Inferior parietal cortex (tissue), 1 donor: ENCODE measurements around the gene TAB2.
"Not testable (repeated sequence)": the region's sequence is repeated elsewhere in the genome, so short reads cannot be mapped to it uniquely, and the experiment has no call there.

Source experiments
- DNase-seq: peaks from one replicate; pipeline ENCODE4 v3.0.0-alpha.2; 2016; ENCODE audit errors: extremely low spot score

TAB2 gene

DNA sequence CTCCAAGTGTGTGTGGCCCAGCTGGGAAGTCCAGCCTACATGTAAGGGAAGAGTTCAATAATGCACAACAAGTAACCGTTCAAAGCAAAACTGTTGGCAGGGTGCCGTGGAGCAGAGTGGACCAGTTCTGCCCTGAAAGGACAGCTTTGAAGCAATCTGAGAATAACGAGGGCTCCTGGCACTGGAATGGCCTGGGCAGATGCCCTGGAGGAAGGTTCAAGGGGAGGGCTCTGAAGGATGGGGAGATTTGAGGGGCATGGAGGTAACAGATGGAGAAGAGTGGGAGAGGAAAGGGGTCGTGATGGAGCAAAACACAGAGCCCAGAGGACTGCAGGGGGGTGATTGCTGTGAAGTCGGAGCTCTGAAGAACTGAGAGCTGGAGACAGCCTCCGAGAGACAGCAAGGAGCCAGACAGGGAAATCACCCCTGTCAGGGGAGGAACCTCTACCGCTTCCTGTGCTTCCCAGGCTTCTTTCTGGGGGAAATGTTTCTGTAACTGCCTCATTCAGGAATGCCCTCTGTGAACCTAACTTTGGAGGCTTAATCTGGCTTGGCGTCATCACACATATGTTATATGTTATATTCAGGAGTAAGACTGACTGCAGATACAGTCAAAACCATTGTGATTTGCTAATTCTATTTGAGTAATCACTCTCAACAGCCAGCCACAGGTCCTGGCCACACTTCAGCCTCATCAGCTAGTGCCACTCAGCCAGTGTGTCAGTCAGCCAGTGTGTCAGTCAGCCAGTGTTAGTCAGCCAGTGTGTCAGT, 126.1 kb downstream of the TAB2 start:
- DNase-seq = no peak

- DNase-seq = not testable (repeated sequence)
Observed at GRCh38 chr6:149444360-149445094, 127.0 kb downstream of the TAB2 start.

DNA sequence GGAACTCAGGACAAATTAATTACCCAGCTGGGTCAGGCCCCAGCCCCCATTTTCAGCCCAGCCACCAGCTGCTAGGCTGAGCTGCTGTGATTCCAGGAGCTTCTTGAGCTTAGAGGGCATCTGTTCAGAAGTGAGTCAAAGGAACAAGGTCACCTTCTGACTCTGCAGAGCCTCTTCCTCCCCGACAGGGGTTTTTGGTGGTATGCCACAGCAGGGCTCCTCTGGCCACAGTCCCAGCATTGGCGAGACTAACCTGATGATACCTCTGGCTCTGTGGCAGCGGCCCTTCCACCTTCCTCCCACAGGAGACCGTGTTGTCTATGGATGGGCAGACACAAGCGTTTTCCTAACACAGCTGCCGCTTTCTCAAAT, 127.6 kb downstream of the TAB2 start:
- no peak for DNase-seq

GRCh38 chr6:149445573-149445972, 128.1 kb downstream of the TAB2 start:
- no peak for DNase-seq

GRCh38 chr6:149446791-149447376, 129.4 kb downstream of the TAB2 start:
- no peak for DNase-seq

DNA sequence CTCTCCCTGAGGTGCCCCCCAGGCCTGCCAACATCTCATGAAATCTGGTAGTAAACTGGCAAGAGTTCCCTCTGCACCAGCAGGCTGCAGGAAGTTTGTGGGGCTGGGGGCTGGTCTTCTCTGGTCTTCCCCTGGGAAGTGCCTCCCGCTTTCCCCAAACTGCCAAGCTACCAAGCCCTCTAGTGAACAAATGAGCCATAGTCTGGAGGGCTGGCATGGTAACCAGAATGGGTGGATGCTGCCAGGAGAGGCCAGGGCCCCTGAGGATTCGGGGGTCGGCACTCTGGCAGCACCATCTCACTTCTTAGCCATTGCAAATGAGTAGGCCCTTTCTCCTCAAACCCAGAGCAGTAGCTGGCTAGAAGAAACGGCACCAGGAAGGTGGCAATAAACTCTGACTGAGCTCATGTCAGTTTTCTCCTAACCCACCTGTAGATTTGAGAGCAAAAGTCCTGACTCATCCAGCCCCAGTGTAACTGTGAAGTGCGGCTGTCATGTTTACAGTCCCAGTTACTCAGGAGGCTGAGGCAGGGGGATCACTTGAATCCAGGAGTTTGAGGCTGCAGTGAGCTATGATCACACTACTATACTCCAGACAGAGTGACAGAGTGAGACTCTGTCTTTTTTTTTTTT, 131.4 kb downstream of the TAB2 start:
- DNase-seq = no peak

DNA sequence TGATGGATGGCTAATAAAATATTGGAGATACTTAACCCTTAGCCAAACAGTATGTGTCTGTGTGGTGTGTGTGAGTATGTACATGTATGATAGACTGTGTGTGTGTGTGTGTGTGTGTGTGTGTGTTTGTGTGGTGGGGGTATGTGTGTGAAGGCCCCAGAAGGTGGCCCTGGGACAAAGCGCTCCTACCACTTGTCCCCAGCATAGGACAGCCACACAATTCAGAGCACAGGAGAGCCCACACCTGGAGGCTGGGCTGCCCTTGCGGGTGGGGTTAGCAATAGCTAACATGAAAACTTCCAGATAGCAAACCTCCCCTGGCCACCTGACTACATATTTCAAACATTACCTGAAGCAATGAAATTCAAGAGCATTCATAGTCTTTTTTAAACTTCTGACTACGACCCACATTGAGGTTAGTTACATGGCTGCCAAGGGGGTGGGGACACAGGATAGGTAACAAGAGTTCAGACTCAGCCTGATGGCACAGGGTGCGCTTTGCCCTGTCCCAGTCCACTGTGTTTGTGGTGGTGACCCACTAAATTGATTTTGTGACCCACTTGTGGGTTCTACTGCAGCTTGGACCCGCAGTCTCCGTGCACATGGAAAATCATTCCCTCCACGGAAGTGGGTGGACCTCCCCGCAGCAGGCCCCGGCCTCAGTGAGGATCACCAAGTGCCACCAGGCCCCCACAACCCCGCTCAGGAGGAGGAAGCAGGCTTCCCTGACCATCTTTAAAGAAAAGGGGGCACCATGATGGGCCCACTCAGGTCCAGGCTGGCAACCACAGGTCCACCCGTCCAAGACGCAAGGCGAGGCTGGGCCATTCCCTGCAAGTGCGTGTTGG, 132.5 kb downstream of the TAB2 start:
- DNase-seq = no peak

- DNase-seq = no peak
Observed at GRCh38 chr6:149450679-149451375, 133.3 kb downstream of the TAB2 start.

GRCh38 chr6:149451376-149452036, 134.0 kb downstream of the TAB2 start:
- DNase-seq = no peak

DNA sequence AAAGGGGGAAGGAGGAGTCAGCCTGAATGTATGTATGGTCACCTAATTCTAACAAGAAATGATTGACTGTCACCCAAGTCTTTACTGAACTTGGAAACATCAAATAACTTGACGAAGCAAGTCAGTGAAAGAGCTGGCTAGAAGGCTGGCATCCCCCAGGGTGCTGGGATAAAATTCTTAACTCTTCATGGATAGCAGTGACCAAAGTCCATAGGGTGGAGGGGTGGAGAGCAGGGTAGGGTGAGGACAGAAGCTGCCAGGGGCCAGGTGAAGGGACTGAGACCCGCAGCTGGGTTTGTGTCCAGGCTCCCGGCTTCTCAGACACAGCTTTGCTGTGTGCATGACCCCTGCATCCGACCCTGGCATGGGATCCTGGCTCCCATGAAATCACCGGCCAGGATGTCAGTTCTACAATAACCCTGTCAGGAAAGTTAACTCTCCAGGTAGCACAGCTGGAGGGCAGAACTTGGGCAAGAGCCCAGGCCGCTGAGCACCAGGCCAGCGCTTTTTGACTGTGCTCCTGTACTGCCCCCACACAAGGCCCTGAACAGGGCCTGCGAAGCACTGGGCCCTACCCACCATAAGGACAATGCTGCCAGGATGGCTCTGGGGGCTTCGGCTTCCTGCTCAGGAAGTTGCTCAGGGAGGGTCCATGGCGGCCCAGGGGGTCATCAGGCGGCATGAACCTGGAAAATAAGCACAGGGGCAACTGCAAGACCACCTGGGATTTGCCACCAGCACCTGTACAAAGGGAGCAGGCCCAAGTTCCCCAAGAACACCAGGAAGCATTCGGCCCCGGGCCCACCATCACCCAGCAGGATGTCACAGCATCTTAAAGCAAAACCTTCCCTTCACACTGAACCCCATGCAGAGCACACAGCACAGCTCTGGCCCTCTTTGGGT, 134.8 kb downstream of the TAB2 start:
- no peak for DNase-seq

- no peak for DNase-seq
Observed at GRCh38 chr6:149453597-149454345, 136.3 kb downstream of the TAB2 start.

GRCh38 chr6:149454346-149454848, 136.9 kb downstream of the TAB2 start:
- DNase-seq = peak; percentile 73

GRCh38 chr6:149455031-149455732, 137.7 kb downstream of the TAB2 start:
- no peak for DNase-seq

DNA sequence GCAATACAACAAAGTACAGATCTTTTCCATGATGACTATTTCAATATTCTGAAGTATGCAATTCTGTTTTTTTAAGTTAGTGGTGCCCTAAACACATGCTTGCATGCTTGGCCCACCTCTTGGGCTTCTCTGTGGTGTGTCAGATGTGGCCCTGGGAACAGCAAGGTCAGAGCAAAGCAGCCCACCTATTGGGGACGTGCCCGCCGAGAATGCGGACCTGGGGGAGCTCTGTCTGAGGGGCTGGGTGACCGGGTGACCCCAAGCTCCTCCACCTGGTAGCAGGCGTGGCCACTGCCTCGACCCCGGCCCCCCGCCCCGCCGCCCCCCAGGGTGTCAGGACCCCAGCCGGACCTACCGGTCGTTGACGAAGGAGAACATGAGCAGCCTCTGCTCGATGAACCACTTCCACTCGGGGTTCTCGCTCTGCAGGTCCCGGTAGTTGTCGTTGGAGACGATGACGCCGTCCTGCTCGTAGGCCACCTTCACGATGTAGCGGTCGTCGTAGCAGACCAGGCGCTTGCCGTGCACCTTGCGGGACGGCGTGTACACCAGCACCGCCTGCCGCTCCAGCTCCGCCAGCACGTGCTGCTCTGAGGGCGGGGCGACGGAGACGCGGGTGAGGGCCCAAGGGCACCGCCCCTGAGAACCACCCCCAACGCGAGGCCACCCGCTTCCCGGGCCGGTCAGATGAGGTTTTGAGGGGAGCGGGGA, 139.0 kb downstream of the TAB2 start:
- DNase-seq = no peak

DNA sequence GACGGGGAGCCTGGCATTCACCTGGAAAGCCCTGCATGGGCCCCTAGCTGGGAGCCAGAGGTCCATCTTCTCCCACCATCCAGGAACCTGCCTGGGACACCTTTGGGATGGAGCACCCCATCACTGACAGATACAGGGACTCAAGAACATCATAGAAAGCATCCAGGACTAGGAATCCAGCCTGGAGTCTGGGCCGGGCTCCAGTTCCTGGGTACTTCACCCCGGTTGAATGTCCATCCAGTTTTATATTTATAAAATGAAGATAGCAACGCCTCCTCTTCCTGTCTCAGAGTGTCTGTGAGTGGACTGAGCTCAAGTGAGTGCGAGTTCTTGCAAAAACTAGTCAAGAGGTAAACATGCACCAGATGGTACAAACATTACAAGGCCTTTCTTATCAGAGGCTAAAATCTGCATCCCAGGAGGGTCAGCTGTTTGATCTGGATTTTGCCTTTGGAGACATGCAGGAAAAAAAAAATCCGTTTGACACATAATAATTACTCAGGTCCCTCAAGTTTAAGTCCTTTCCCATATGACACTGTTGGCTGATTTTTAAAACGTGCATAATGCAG, 139.9 kb downstream of the TAB2 start:
- no peak for DNase-seq

GRCh38 chr6:149458196-149458595, 140.7 kb downstream of the TAB2 start:
- no peak for DNase-seq

- no peak for DNase-seq
Observed at GRCh38 chr6:149458806-149459205, 141.3 kb downstream of the TAB2 start.
